Stimulated activated CD4-positive, alpha-beta T cell treated with anti-CD3 and anti-CD28 coated beads, Interleukin-2, amount 100 ng/mL, for 48 hours (primary cell): ENCODE results near the gene IL24.

Experiments used
- DNase-seq, 2 donors: peaks; one replicate each; pipeline ENCODE4 v3.0.0-alpha.2; 2020

Gene IL24

DNA sequence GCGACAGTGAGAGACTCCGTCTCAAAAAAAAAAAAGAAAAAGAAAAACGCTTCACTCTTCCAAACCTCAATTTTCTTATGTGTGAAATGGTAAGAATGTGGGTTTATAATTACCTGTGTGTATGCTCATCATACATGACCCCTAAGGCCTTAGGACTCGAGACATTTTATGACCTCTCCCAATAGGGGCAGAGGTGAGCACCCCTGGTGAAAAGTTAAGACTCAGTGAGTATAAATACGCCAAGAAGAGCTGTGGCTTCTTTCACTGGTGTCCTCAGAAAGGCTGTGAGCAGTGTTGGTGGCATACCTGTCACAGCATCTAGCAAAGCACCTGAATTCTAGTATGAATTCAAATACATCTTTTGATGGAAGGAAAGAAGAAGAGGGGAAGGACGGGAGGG is 32.3 kb downstream of the IL24 start:
- DNase-seq: no peak

DNA sequence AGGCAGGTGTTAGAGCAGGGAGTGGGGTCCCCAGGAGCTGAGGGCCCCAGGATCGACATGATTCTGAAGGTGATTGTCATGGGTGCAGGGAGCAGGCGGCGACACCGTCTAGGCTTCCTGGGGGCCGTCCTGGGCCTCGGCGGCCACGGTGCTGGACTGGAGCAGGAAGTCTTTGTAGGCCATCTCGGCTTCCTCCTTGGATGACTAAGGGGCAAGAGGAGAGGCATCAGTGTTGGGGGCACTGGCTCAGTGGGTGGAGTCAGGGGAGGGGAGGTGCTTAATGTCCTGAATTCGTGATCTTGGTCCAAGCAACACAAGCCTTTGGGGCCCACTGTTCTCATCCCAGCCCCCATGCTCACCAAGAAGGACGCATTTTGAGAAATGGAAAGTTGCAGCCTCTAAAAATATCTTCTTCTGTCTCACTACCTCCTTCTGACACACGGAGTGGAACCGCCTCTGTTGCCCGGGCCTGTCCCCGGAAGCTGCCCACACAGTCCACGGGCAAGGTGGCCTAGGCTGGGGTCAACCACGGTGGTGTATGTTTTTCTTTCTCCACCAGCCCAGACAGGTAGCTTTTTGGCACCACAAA is 33.1 kb downstream of the IL24 start:
- peak in 1 of 2 donors; percentile 33 for DNase-seq

DNA sequence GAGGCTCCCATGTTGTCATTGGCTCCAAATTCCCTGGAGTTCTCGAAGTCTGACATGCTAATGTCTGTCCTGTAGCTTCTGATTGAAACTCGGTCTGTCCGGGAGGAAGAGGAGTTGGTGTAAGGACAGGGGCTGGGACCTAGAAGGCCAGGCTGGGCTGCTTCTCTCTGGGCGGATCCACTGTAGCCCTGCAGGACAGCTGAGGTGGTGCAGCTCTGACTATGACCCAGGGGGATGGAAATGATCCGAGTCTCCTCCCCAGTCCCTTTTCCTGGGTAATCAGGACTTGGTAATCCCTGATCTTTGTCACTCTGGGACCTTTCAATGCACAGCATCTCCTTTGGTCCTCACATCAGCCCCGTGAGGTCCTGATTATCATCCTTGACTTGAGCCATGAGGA is 34.5 kb downstream of the IL24 start:
- no peak for DNase-seq

DNA sequence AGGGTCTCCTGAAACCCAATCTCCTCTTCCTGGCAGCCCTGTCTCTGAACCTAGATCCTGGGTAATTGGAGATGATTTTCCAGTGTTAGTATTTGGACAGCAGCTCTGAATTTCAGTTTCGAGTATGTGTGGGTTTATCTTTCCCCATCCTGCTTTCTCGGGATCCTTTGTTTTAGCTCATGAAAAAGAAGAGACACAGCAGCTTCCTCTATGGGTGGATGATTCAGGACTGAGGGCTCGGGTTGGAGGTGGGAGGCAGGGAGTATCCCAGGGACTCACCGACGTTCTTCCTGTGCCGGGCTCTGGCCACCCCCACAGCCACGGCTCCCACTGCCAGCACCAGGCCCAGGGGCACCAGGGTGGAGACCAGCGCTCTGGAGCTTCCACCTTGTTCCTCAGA is 34.9 kb downstream of the IL24 start:
- DNase-seq: no peak

DNA sequence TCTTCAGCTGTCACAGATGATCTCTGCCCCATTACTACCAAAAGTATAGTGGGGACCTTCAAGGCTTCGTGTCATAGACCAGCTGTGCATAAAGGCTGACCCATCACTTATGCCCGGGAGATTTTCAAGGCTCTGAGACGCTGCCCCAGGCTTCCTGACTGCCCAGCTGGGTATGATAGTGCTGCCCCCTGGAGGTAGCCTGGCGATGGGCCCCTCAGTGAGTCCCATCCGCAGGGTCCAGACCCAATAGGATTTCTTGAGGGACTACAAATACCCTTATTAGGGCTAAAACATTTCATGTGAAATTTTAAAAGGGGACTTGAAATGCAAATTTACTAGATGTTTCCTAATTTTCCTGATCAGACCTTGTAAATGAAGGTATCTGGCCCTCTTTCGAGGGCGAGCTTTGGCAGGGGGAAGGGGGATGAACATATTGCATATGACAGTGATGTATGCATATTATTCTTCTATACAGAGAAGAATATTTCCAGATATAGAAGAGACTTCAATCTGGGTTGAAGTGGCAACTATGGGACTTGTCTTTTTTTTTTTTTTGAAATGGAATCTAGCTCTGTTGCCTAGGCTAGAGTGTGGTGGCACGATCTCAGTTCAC is 36.2 kb downstream of the IL24 start:
- peak; percentile 72 to 75 for DNase-seq

GRCh38 chr1:206935491-206936067 is 38.3 kb downstream of the IL24 start:
- peak in 1 of 2 donors; percentile 60 for DNase-seq

DNA sequence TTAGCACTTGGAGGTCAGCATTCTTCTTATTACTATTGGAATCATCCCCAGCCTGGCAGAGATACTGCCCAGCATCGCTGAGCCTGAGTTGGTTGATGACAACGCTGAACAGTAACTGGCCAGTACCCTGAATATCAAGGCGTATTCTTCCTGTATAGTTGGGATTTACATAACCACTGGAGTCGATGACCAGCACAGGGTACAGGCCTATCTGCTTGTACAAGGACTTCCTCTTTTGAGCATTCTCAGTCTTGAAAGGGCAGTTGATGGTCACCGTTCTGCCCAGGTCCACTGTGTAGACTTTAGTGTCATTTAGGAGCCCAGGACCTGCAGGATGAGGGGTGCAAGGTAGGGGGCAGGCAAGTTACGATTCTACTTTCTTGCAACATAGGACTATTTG is 40.2 kb downstream of the IL24 start:
- no peak for DNase-seq

DNA sequence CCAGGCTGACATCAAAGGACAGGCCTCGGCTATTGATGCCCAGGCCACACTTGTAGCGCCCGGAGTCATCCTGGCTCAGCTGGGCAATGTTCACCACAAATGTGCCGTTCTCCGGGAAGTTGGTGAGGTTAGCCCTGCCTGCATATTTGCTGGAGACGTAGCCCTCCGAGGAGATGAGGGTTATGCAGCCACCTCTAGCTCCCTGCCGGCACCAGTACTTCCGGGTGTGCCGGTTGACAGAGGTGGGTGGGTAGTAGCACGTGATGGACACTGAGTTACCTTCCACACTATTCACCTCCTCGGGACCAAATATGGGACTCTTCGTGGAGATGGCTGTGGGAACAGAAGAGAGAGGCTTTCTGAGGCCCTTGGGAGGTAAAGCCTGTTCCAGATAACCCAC is 41.9 kb downstream of the IL24 start:
- no peak for DNase-seq

DNA sequence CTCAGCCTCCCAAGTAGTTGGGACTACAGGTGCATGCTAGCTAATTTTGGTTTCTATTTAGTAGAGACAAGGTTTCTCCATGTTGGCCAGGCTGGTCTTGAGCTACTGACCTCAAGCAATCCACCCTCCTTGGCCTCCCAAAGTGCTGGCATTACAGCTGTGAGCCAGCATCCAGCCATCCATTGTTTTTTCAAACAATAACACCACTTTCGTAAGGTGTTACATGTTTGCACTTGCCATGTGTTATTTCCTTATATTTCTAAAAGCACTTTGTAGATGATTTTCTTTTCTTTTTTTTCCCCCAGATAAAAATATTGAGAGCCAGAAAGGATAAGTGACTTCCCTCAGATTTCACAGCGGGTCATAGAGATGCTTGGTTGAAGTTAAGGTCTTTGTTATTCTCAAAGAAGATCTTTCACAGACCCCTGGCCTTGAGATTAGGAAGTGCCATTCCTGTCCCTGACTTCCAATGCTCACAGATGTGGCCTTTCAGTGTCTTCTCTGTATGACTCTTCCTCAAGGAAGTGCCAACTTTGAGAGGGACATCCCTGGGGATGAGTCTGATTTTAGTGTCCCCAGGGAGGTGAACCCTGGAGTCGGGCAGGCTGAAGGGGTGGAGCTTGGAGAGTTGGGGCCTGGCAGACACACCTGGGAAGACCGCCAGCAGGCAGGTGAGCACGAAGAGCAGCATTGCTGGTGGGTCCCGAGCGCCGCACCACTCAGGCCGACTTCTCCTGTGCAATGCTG is 42.8 kb downstream of the IL24 start:
- no peak for DNase-seq

GRCh38 chr1:206940588-206940936 is 43.3 kb downstream of the IL24 start:
- no peak for DNase-seq

DNA sequence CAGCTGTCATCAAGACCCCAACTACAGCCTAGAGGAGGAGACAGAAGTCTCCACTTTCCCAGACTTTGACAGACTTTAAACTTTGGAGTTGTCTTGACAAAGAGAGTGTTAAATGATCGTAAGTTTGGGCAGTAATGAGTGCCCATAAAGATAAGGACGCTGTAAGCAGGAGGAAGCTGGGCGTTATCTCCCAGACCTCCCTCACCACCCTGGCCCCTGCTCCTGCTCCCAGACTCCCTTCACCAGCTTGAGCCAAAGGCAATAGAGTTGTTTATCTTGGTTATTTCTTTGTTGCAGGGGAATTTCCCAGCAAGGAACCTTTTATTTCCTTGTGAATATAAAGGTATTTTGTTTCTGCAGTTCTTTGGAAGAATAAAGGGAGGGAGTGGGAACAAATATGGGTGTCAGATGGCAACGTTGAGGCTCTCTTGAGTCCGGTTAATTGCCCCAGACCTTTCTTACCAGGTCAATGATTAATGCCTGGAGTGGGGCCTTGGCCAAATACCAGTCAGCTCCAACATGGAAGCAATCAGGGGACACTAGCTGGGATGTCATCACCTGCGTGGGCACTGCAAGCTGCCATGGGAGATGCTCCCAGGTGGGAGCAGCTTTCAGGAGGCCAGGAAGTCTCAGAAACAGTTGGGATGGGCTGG is 44.6 kb downstream of the IL24 start:
- no peak for DNase-seq

DNA sequence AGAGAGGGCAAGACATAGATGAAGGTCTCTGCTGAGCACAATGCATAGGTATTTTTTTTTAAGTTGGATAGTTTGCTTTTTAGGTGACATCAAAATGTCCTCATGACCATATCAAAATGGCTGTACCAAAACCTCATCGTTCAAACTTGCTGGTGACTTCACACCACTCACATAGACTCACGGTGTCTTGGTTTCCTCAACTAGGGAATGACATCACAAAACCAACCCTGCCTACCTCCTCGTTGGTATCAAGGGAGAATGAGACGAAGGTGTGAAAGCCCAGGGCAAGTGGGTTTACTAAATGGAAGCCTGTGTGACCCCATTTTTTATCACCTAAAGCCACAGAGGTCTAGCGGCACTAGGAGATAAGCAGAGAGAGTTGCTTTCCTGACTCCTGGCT is 47.5 kb downstream of the IL24 start:
- no peak for DNase-seq

DNA sequence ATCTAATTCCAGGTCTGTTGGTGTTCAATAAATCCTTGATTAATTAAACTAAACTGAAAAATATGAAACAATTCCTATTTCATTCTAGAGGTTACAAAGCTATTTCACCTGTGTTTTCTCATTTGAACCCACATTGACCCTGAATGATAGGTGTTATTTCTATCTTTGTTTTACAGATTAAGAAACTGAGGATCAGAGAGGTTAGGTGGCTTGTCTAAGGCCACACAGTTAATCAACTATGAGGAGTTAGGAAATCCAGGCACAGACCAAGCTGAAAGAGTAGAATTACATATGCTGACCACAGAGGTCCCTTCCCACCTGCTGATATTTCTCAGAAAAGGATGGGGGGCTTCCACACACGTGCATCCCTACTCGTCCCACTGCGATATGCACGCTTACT is 48.5 kb downstream of the IL24 start:
- DNase-seq: no peak

- no peak for DNase-seq
These were observed 49.0 kb downstream of the IL24 start, which contains the start of gene PIGR for GRCh38 chr1:206946261-206946660. Gene PIGR, minus strand, starts transcription at chr1:206946466. Its CDS starts 5,935 bp downstream, at chr1:206940531.

DNA sequence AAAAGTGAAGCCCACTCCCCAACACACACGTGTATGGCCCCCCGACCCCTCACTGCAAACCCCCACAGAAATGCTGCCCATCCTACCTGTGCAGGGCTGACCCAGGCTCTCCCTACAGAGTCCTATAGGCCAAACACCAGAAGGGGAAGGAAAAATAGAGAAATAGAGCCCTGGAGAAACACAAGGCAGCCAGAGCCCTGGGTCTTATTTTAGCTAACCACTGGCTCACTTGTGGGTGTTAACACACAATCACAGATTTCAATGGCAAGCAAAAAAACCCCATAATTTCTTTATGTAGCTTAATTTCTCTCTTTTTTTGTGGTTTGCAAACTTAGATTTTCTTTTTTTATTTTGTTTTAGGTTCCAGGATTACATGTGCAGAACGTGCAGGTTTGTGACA is 50.0 kb downstream of the IL24 start:
- DNase-seq: no peak

GRCh38 chr1:206949208-206949607 is 52.0 kb downstream of the IL24 start:
- DNase-seq: no peak

DNA sequence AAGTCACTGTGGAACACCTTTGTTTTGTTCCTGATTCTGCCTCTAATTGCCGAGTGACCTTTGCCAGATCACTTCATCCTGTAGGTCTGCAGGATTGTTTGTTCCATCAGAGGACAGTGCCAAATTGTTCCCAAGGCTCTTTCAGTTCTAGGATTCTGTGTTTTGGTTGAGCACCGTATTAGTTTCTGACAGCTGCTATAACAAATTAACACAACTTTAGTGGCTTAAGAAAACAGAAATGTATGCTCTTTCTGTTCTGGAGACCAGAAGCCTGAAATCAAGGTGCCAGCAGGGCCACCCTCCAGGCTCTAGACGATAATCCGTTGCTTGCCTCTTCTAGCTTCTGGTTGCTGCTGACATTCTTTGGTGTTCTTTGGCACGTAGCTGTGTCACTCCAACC is 52.4 kb downstream of the IL24 start:
- DNase-seq: no peak

DNA sequence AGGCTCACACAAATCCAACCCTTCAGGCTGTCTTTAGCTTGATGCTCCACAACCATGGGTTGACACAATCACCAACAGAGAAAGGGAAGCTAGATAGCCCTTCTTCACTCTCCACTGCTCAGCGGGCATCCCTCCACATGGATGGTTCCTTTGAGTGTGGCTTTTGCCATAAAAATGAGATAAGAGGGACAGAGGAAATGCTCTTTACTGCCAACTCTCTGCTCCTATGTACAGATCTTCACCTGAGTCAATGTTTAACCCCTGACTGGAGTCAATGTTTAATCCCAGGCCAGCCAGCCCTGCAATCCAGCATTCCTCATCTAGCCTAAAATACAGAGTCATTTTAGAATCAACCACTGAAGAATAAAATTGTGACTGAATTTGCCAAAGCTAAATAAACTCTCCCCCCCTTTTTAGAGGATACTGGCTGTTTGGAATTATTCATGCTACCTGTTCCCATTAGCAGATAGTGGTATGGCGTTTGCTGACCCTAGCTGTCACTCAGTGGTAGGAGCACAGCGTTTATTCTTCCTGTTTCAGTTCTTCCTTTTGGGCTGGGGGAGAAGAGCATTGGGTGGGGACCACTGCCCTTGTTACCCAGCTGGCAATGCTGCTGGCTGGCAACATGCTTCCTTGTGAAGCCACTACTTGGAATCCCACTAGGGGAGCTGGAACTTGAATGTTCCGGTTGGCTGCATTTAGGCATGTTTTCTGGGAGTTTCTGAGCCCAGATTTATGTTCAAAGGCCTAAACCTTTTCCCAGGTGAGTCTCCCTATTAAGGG is 54.3 kb downstream of the IL24 start:
- DNase-seq: no peak

GRCh38 chr1:206952171-206952570 is 54.9 kb downstream of the IL24 start:
- DNase-seq: no peak

GRCh38 chr1:206953126-206953525 is 55.9 kb downstream of the IL24 start:
- DNase-seq: no peak

DNA sequence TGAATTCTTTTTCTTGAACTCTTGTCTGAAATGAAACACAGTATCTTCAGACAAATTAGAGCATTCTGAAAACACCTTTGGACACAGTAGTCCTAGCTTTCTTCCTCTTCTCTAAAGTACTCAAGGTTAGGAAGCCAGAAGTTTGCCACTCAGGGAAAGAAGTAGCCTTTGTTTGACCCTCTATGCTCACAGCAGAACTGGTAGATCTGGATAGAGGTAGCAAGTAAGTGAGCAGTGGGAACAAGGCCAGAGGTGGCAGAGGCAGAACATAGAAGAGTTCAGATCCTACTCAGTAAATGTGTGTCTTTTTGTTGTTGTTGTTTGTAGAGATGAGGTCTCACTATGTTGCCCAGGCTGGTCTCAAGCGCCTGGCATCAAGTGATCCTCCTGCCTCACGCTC is 56.4 kb downstream of the IL24 start:
- DNase-seq: no peak
